Measurements from ENCODE around the gene DDAH2.
A peak's percentile ranks its signal among the peaks of the same experiment; 100 is the strongest.
"Not testable (repeated sequence)": the region's sequence is repeated elsewhere in the genome, so short reads cannot be mapped to it uniquely, and the experiment has no call there.

The DDAH2 gene

DNA sequence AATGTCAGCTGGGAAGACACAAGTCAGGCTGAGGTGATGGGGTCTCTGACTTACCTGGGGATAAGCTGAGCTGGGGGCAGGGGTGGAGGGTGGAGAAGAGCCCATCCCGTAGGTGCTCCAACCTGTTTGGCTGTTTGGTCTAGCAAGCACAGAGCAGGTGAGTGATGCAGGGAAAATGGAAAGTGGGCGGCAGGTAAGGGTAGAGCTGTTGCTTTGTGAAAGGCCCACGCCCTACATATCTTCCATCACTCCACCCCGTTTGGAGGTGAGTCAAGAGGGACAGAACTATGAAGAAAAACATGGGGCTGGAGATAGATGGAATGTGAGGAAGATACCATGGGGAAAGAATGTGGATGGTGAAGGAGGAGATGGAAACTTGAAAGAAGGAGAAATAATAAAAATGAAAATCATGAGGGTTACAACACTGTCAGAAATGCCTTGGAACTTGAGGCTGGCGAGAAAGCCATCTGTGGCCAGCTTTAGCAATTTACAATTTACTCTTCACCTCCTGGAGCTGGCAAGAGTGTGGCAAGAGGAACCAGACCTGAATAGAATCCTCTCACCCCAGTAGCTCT, 8.8 kb downstream of the DDAH2 start:
- no peak for DNase-seq
- in situ Hi-C loops (cut with HindIII; ENCODE audit: low pct_ligation_motif_present, low pct_unique_long_range_greater_than_20kb, low sequenced_read_pairs) = no loop called here

- in situ Hi-C loops (cut with HindIII; ENCODE audit: low pct_ligation_motif_present, low pct_unique_long_range_greater_than_20kb, low sequenced_read_pairs) = no loop called here
- DNase-seq = no peak
Measured at GRCh38 chr6:31719001-31719400, 10.1 kb downstream of the DDAH2 start.

DNA sequence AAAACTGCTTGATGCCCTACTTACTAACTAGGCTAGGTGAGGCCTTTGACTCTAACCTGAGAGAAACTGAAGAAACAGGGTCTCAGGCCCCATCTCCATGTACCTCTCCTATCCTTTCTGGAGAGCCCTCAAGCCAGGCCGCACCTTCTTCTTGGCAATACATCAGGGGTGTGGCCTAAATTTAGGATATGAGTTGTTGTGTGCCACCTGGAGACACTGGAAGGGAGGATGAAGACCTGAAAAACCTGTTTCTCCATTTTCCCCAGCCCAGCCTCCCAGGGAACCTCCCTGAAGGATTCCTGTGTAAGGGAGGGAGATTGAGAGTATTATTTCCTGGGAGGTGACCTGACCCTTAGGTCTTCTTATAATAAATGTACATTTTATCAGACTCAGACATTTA, 10.8 kb downstream of the DDAH2 start:
- in situ Hi-C loops (cut with HindIII; ENCODE audit: low pct_ligation_motif_present, low pct_unique_long_range_greater_than_20kb, low sequenced_read_pairs) = no loop called here
- no peak for DNase-seq

DNA sequence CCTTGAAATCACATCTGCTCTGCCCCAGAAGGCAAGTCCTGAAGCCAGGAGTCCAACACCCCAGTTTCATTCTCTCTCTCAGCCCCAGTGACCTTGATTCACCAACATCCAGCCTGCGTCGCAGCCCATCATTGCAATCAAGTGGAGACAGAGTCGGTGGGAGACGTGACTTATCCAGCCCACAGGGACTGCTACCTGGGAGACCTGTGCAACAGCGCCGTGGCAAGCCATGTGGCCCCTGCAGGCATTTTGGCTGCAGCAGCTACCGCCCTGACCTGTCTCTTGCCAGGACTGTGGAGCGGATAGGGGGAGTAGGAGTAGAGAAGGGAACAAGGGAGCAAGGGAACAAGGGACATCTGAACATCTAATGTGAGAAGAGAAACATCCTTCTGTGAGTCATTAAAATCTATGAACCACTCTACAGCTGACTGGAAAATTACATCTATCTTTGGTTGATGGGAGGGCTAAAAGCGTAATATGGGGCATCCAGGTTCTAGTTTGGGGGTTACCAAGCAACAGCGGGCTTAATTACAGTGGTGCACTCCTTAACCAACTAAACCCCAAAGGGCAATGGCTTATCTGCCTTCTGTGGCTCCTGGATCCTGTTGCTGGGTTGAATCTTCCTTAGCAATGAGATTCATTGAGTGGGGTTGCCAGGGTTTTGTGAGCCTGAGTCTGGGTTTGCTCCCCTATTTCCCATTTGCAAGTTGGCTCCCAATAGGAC, 11.4 kb downstream of the DDAH2 start:
- in situ Hi-C loops (cut with HindIII; ENCODE audit: low pct_ligation_motif_present, low pct_unique_long_range_greater_than_20kb, low sequenced_read_pairs) = no loop called here
- DNase-seq = no peak

GRCh38 chr6:31715022-31715958, 13.8 kb downstream of the DDAH2 start, which contains the start of gene LY6G6D:
Gene LY6G6D (plus strand): TSS chr6:31715348. CDS start chr6:31715356, 8 bp downstream.
- no peak for DNase-seq
- in situ Hi-C loops (cut with HindIII; ENCODE audit: low pct_ligation_motif_present, low pct_unique_long_range_greater_than_20kb, low sequenced_read_pairs) = no loop called here

DNA sequence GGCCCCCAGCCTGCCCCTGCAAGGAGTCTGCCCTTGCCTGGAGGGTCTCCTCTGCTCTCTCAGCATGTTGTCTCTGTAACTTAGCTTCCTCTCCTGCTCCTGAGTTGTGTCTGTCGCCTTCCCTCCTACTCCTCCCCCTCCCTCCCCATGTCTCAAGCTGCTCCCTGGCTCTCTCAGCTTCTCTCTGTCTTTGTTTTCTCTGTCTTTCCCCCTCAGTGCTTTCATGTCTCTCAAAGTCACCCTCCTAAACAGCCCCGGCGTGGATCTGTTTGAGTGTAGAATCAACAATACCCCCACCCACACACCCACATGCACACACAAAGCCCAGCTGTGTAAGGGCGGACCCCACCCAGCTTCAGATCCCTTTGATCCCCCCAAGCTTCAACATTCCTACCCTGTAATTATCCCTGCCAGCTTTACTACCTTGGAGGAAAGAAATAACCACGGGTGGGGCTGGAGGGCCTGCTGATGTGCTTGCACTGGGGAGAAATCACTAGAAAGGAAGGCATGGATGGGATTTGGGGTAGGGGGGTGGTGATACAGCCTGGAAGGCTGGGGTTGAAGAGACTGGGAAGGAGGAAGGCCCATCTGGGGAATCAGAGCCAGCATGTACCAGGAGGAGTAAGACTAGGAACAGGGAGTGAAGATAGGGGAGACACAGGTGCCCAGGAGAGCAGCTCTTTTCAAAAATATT, 15.0 kb downstream of the DDAH2 start:
- no peak for DNase-seq

DNA sequence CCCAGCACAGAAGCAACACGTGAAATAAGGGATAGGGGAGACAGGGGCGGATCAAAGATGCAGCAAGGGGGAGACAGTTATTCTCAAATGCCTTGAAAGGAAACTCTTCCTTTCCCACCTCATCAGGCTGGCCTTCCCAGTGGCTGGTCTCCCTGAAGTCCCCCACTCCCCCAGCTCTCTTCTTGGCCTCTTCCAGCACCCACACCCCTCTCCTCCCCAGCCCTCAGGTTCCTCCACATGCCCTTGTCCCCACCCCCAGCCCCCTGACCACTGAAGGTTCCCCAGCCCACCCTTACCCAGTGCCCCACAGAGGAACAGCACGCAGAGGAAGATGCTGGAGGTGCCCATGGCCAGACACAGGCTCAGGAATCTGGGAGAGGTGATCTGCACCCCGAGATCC, 15.6 kb downstream of the DDAH2 start:
- DNase-seq = no peak
- in situ Hi-C loops (cut with HindIII; ENCODE audit: low pct_ligation_motif_present, low pct_unique_long_range_greater_than_20kb, low sequenced_read_pairs) = no loop called here

More for the DNA sequence above, 15.0 kb downstream of the DDAH2 start:
- in situ Hi-C loops (cut with HindIII; ENCODE audit: low pct_ligation_motif_present, low pct_unique_long_range_greater_than_20kb, low sequenced_read_pairs) = no loop called here

- in situ Hi-C loops (cut with HindIII; ENCODE audit: low pct_ligation_motif_present, low pct_unique_long_range_greater_than_20kb, low sequenced_read_pairs) = no loop called here
- DNase-seq = peak; percentile 22
Measured at GRCh38 chr6:31712296-31712695, 16.8 kb downstream of the DDAH2 start.

DNA sequence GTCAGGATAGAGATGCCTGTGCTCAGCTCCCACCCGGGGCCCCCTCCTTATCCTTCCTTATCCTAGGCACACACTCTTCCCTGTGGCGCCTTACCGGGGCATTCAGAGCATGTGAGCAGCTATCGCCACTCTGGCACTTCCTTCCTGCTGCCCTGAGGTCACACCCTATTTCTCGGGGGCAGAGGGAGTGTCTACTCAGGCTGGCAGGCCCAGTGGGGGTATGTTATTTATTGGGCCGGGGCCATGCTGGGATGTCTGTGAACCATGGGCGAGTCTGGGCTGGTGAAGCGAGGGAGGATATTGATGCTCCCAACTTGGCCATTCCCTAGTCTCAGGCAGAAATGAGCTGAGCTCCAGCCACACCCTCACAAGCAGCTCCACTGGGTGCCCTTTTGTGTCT, 17.9 kb downstream of the DDAH2 start:
- in situ Hi-C loops (cut with HindIII; ENCODE audit: low pct_ligation_motif_present, low pct_unique_long_range_greater_than_20kb, low sequenced_read_pairs) = no loop called here
- no peak for DNase-seq

DNA sequence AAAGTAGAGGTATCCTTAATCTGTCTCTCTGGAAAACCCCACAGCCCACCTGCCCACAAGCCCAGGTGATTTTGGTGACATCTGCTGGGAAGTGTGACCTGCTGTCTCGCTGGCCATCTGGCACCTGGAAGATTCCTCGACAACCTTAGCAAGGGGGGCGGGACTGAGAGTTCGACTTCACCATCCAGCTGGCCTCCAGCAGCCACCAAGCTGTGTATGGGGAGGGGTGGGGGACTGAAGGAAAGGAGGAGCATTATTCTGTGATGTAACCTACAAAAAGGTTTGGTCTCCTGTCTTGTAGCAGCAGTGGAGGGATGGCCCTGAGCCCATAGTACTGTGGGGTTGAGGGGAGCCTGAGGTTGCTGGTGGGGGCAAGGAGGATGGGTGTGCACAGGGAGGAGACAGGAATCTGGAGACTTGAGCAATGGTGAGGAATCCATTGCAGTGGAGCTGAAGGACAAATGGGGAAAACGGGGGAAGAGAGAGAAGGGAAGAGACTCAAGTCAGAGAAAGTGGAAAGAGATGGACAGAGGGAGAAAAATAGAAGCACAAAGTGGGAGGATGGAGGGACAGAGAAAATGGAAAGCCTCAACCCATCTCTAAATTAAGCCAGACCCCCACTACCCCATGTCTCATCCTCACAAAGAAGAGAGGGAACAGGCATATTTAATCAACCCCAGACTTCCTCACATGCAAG, 18.4 kb downstream of the DDAH2 start:
- in situ Hi-C loops (cut with HindIII; ENCODE audit: low pct_ligation_motif_present, low pct_unique_long_range_greater_than_20kb, low sequenced_read_pairs) = no loop called here
- DNase-seq = no peak

- in situ Hi-C loops (cut with HindIII; ENCODE audit: low pct_ligation_motif_present, low pct_unique_long_range_greater_than_20kb, low sequenced_read_pairs); DNase-seq: not testable (repeated sequence)
Measured at GRCh38 chr6:31709157-31709556, 19.9 kb downstream of the DDAH2 start.

GRCh38 chr6:31708224-31708623, 20.9 kb downstream of the DDAH2 start:
- DNase-seq = no peak
- in situ Hi-C loops (cut with HindIII; ENCODE audit: low pct_ligation_motif_present, low pct_unique_long_range_greater_than_20kb, low sequenced_read_pairs) = no loop called here

- in situ Hi-C loops (cut with HindIII; ENCODE audit: low pct_ligation_motif_present, low pct_unique_long_range_greater_than_20kb, low sequenced_read_pairs) = no loop called here
- DNase-seq = no peak
Measured at GRCh38 chr6:31707701-31708100, 21.4 kb downstream of the DDAH2 start.

- DNase-seq = no peak
- in situ Hi-C loops (cut with HindIII; ENCODE audit: low pct_ligation_motif_present, low pct_unique_long_range_greater_than_20kb, low sequenced_read_pairs) = no loop called here
Measured at GRCh38 chr6:31706599-31706998, 22.5 kb downstream of the DDAH2 start, which contains the start of gene LY6G6F. Gene LY6G6F (plus strand): TSS chr6:31706866. CDS start chr6:31706907, 41 bp downstream.

DNA sequence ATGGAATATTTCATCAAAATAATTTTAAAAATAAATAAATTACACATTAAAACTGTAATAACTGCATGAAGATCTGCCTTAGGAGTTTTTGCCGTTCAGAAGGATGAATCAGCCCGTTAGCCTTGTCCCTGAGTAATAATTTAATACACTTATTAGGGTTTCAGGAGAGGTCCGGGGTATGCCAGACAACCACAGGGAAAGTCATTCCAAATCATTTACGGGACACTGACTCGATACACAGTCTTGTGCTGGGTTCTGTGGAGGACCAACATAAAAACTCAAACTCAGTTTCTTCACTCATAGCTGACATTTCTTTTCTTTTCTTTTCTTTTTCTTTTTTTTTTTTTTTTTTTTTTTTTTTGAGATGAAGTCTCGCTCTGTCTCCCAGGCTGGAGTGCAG, 23.2 kb downstream of the DDAH2 start:
- no peak for DNase-seq
- in situ Hi-C loops (cut with HindIII; ENCODE audit: low pct_ligation_motif_present, low pct_unique_long_range_greater_than_20kb, low sequenced_read_pairs) = no loop called here

- DNase-seq = peak; percentile 97
- in situ Hi-C loops (cut with HindIII; ENCODE audit: low pct_ligation_motif_present, low pct_unique_long_range_greater_than_20kb, low sequenced_read_pairs) = no loop called here
Measured at GRCh38 chr6:31702819-31703716, 26.0 kb downstream of the DDAH2 start, which contains the start of gene ABHD16A. Gene ABHD16A (minus strand): TSS chr6:31703324. CDS start chr6:31703281, 43 bp downstream.

DNA sequence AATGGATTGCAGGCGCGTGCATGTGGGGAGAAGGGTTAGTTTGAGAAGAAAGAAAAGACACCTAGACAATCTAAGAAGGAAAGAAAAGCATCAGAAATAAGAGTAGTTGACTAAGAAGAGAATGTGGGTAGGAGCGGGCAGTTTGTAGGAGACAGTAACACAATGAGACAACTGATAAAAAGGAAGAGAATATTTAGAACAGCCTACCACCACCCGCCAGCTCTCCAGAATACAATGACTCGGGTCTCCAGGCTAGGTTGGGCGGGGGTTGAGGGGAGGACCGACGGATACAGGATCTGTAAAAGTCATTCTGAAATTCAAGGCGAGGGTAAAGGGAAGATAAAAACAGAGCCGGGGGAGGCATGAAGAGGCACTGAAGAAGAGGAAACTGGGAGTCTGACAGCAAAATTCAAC, 26.7 kb downstream of the DDAH2 start:
- DNase-seq = no peak

More for the DNA sequence above, 26.7 kb downstream of the DDAH2 start:
- in situ Hi-C loops (cut with HindIII; ENCODE audit: low pct_ligation_motif_present, low pct_unique_long_range_greater_than_20kb, low sequenced_read_pairs) = no loop called here
